Nephron (organoid): Measurements from ENCODE around the gene KRTAP4-6.

Source experiments
- H3K27ac Mint-ChIP-seq, 3 experiments: 2 replicates each; pipeline ENCODE4 v1.8.0; 2020; ENCODE audit warnings: mixed read lengths in 3 of 3, mild to moderate bottlenecking in 2 of 3, moderate library complexity in 1 of 3
- H3K27me3 Mint-ChIP-seq: 2 replicates; pipeline ENCODE4 v1.8.0; 2021; ENCODE audit warnings: low read depth, mild to moderate bottlenecking, moderate library complexity, mixed read lengths
- H3K36me3 Mint-ChIP-seq: 2 replicates; pipeline ENCODE4 v1.8.0; 2020; ENCODE audit warnings: low read depth, mixed read lengths
- H3K4me1 Mint-ChIP-seq: 2 replicates; pipeline ENCODE4 v1.8.0; 2020; ENCODE audit warnings: mixed read lengths
- H3K4me3 Mint-ChIP-seq, 3 experiments: 2 replicates each; pipeline ENCODE4 v1.8.0; 2020; ENCODE audit warnings: mild to moderate bottlenecking in 3 of 3, mixed read lengths in 3 of 3, moderate library complexity in 2 of 3
- H3K9me3 Mint-ChIP-seq: 2 replicates; pipeline ENCODE4 v1.8.0; 2020; ENCODE audit warnings: mixed read lengths
- TF ChIP-seq, protein P1 (sequence below), 3 experiments: fragments of 200-600 bp; sonication (generic); IDR thresholded peaks; one replicate each; pipeline ENCODE4 v1.5.0; 2021; ENCODE audit warnings: antibody characterized with exemption in 3 of 3; ENCODE audit not compliant: unreplicated experiment in 3 of 3

The KRTAP4-6 gene

DNA sequence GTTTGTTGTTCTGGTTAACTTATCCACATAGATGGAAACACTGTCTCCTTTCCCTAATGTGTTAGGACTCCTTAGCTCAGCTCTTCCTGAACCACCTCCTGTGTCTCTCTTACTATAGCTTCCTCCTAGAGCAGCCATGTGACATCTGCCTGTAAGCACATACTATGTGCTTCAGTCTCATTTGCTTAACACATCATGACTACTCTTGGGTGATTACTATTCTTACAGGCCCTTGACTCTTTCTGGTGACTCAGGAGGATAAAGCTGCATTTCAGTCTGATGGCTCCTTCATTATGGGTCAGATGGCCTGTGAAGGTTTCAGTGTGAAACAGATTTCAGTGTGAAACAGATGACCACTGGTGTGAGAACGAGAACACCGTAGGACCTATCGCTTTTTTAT is 38.0 kb upstream of the KRTAP4-6 start:
- H3K27ac Mint-ChIP-seq: no peak overlapping the region
- H3K9me3 Mint-ChIP-seq: no peaks in the 10 kb centered on the region
- TF ChIP-seq, protein P1, sequence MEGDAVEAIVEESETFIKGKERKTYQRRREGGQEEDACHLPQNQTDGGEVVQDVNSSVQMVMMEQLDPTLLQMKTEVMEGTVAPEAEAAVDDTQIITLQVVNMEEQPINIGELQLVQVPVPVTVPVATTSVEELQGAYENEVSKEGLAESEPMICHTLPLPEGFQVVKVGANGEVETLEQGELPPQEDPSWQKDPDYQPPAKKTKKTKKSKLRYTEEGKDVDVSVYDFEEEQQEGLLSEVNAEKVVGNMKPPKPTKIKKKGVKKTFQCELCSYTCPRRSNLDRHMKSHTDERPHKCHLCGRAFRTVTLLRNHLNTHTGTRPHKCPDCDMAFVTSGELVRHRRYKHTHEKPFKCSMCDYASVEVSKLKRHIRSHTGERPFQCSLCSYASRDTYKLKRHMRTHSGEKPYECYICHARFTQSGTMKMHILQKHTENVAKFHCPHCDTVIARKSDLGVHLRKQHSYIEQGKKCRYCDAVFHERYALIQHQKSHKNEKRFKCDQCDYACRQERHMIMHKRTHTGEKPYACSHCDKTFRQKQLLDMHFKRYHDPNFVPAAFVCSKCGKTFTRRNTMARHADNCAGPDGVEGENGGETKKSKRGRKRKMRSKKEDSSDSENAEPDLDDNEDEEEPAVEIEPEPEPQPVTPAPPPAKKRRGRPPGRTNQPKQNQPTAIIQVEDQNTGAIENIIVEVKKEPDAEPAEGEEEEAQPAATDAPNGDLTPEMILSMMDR (IDR thresholded peaks at IDR 0.05; ENCODE audit: unreplicated experiment in 3 of 3): no peak
- peaks cover 20% of the 10 kb centered on the region for H3K27me3 Mint-ChIP-seq
- no peaks in the 10 kb centered on the region for H3K36me3 Mint-ChIP-seq
- H3K4me3 Mint-ChIP-seq: no peak overlapping the region
- H3K4me1 Mint-ChIP-seq: no peaks in the 10 kb centered on the region

DNA sequence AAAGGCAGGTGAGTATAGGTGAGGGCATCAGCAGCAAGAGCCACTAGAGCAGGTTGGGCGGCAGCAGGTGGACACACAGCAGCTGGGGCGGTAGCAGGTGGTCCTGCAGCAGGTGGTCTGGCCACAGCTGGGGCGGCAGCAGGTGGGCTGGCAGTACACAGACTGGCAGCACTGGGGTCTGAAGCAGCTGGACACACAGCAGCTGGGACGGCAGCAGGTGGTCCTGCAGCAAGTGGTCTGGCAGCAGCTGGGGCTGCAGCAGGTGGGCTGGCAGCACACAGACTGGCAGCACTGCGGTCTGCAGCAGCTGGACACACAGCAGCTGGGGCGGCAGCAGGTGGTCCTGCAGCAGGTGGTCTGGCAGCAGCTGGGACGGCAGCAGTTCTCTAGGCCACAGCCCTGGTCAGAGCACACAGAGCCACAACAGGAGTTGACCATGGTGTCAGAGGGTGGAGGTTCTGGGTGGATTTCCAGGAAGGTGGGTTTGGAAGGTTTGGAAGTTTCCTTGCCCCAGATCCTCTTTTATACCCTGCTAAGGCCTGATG is 37.5 kb upstream of the KRTAP4-6 start, which contains the start of gene KRTAP4-2:
KRTAP4-2 (minus strand) TSS at position 495 of the 545 bp plus-strand sequence; CDS start at position 438, 57 bp downstream.
- Mint-ChIP-seq H3K4me1 (no peaks in the 10 kb centered on the region), H3K36me3 (no peaks in the 10 kb centered on the region), H3K27me3 (peaks cover 20% of the 10 kb centered on the region), H3K27ac (no peak within 1 kb of the TSS), H3K9me3 (no peaks in the 10 kb centered on the region), H3K4me3 (no peak within 1 kb of the TSS)
- TF ChIP-seq, protein P1 (IDR thresholded peaks at IDR 0.05; ENCODE audit: unreplicated experiment in 3 of 3): no peak

DNA sequence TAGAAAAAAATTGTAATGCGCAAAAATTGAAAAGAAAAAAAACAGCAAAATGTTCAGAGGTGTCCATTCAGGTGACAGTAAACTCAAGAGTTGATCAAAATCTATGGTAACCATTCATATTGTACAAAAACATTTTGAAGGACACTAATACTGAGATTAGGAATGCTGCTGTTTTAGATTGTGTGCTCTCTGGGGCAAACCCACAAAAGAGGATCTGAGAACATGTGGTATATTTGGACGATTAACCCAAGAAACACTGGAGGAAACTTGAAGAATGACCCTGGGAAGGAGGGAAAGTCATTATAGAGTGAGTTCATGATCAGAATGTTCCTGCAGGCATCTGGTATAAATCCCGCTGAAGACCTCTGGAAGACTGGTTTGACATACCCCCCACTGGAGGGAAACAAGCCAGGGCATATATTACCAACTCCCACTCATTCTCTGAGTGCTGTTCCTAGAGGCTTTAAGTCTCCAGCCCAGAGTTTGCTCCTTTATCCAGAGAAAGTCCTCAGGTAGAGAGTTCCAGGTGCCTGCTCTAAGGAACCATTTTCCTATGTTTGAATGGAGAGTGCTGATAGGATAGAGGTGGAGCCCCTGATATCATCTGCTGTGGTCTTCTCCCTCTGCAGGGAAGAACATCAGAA is 36.5 kb upstream of the KRTAP4-6 start:
- no peaks in the 10 kb centered on the region for H3K4me1 Mint-ChIP-seq
- H3K27ac Mint-ChIP-seq: no peak overlapping the region
- H3K9me3 Mint-ChIP-seq: no peaks in the 10 kb centered on the region
- H3K4me3 Mint-ChIP-seq: no peak overlapping the region
- peaks cover 20% of the 10 kb centered on the region for H3K27me3 Mint-ChIP-seq
- H3K36me3 Mint-ChIP-seq: no peaks in the 10 kb centered on the region
- TF ChIP-seq, protein P1 (IDR thresholded peaks at IDR 0.05; ENCODE audit: unreplicated experiment in 3 of 3): no peak

DNA sequence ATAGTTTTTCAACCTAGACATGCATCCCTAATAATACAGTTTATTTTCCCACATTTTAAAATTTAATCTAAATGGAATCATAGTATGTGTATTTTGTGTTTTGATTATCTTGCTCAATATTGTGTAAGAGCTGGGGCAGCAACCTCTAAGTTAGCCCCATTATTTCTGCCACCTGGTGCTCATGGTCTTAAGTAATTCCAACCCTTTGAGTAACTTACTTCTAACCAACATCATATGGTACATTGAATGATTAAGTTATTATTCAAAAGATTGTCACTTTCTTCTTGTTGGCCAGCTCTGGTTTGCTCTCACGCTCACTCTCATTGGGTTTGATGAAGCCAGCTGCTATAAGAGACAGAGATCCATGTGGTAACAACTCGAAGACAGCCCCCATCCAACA is 31.5 kb upstream of the KRTAP4-6 start:
- Mint-ChIP-seq H3K27ac (no peak overlapping the region), H3K4me3 (no peak overlapping the region), H3K9me3 (no peaks in the 10 kb centered on the region), H3K4me1 (no peaks in the 10 kb centered on the region), H3K36me3 (no peaks in the 10 kb centered on the region), H3K27me3 (peaks cover 21% of the 10 kb centered on the region)
- TF ChIP-seq, protein P1 (IDR thresholded peaks at IDR 0.05; ENCODE audit: unreplicated experiment in 3 of 3): no peak

DNA sequence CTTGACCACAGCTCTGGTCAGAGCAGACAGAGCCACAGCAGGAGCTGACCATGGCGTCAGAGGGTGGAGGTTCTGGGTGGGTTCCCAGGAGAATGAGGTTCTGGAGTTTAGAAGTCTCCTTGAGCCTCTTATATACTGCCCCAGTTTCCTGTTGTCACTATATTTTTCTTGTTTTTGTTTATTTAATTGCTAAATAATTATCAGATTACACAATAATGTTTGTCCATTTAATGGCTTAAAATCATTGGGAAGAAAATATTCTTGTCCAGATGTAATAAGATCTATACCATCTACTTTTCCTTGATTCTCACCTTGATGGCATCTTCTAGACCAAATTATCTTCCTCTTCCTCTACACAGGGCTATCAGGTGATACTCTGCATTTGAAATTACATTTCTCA is 27.8 kb upstream of the KRTAP4-6 start, which contains the start of gene KRTAP4-3:
KRTAP4-3 (minus strand) TSS at position 101 of the 400 bp plus-strand sequence; CDS start at position 52, 49 bp downstream.
- Mint-ChIP-seq H3K27me3 (peaks cover 4% of the 10 kb centered on the region), H3K4me3 (no peak within 1 kb of the TSS), H3K36me3 (no peaks in the 10 kb centered on the region), H3K9me3 (no peaks in the 10 kb centered on the region), H3K27ac (no peak within 1 kb of the TSS), H3K4me1 (no peaks in the 10 kb centered on the region)
- TF ChIP-seq, protein P1 (IDR thresholded peaks at IDR 0.05; ENCODE audit: unreplicated experiment in 3 of 3): no peak

DNA sequence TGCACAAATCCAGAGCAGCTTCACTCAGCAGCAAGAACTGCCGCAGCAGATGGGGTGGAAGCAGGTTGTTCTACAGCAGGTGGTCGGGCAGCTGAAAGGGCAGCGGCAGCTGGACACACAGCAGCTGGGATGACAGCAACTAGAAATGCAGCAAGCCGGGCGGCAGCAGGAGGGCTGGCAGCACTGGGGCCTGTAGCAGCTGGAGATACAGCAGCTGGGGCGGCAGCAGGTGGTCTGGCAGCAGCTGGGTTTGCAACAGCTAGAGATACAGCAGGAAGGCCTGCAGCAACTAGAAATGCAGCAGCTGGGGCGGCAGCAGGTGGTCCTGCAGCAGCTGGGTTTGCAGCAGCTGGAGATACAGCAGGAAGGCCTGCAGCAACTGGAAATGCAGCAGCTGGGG is 27.2 kb upstream of the KRTAP4-6 start:
- H3K27me3 Mint-ChIP-seq: peaks cover 4% of the 10 kb centered on the region
- H3K9me3 Mint-ChIP-seq: no peaks in the 10 kb centered on the region
- H3K27ac Mint-ChIP-seq: no peak overlapping the region
- H3K4me1 Mint-ChIP-seq: no peaks in the 10 kb centered on the region
- TF ChIP-seq, protein P1 (IDR thresholded peaks at IDR 0.05; ENCODE audit: unreplicated experiment in 3 of 3): no peak
- no peaks in the 10 kb centered on the region for H3K36me3 Mint-ChIP-seq
- no peak overlapping the region for H3K4me3 Mint-ChIP-seq
